Activated naive CD4-positive, alpha-beta T cell treated with anti-CD3 and anti-CD28 coated beads, Interleukin-2, amount 50 U/mL, for 16 hours (primary cell): ENCODE measurements around the gene WDR7.

Experiments
- DNase-seq: peaks from one replicate; pipeline ENCODE4 v3.0.0-alpha.2; 2020

The WDR7 gene

GRCh38 chr18:56899660-56900059 lies 248.5 kb downstream of the WDR7 start:
- no peak for DNase-seq

- DNase-seq: no peak
These were observed 249.3 kb downstream of the WDR7 start for GRCh38 chr18:56900195-56901094.

- no peak for DNase-seq
These were observed 250.8 kb downstream of the WDR7 start for GRCh38 chr18:56901919-56902318.

- no peak for DNase-seq
These were observed 251.5 kb downstream of the WDR7 start for GRCh38 chr18:56902653-56903052.

- no peak for DNase-seq
These were observed 252.5 kb downstream of the WDR7 start for GRCh38 chr18:56903686-56904085.

- DNase-seq: no peak
These were observed 256.6 kb downstream of the WDR7 start for GRCh38 chr18:56907771-56908170.

- no peak for DNase-seq
These were observed 259.1 kb downstream of the WDR7 start for GRCh38 chr18:56910237-56910636.

- no peak for DNase-seq
These were observed 259.8 kb downstream of the WDR7 start for GRCh38 chr18:56910967-56911366.

- no peak for DNase-seq
These were observed 262.8 kb downstream of the WDR7 start for GRCh38 chr18:56913941-56914340.

GRCh38 chr18:56919190-56919589 lies 268.0 kb downstream of the WDR7 start:
- no peak for DNase-seq

- DNase-seq: no peak
These were observed 270.8 kb downstream of the WDR7 start for GRCh38 chr18:56921896-56922480.

- DNase-seq: no peak
These were observed 275.6 kb downstream of the WDR7 start for GRCh38 chr18:56926734-56927133.

- DNase-seq: no peak
These were observed 276.6 kb downstream of the WDR7 start for GRCh38 chr18:56927786-56928185.

- DNase-seq: no peak
These were observed 278.7 kb downstream of the WDR7 start for GRCh38 chr18:56929886-56930285.

GRCh38 chr18:56933472-56933871 lies 282.3 kb downstream of the WDR7 start:
- DNase-seq: no peak

GRCh38 chr18:56934131-56934530 lies 283.0 kb downstream of the WDR7 start:
- DNase-seq: no peak

- DNase-seq: no peak
These were observed 283.7 kb downstream of the WDR7 start for GRCh38 chr18:56934906-56935305.

- no peak for DNase-seq
These were observed 284.4 kb downstream of the WDR7 start for GRCh38 chr18:56935434-56936040.

- no peak for DNase-seq
These were observed 285.3 kb downstream of the WDR7 start for GRCh38 chr18:56936457-56936856.

GRCh38 chr18:56937874-56938430 lies 286.8 kb downstream of the WDR7 start:
- no peak for DNase-seq

- DNase-seq: no peak
These were observed 294.3 kb downstream of the WDR7 start for GRCh38 chr18:56945171-56946083.

GRCh38 chr18:56947236-56947635 lies 296.1 kb downstream of the WDR7 start:
- no peak for DNase-seq

GRCh38 chr18:56952026-56952425 lies 300.9 kb downstream of the WDR7 start:
- DNase-seq: no peak
